Ovary (tissue), 9 donors: ENCODE measurements around the gene ZNF296. TPM values are rescaled to one million over a fixed set of nuclear protein-coding genes. Genes with fewer than 3 reads are reported as not detected.

Source experiments
- DNase-seq, 5 donors: peaks; one replicate each; pipeline ENCODE4 v3.0.0-alpha.2; 2019 to 2020
- H3K27ac ChIP-seq, 2 donors: fragments of 200-600 bp; one replicate each; pipeline versions ENCODE4 v1.5.1 to v1.8.0; 2019 to 2022
- H3K27me3 ChIP-seq: fragments of 200-600 bp; one replicate; pipeline ENCODE4 v1.8.0; 2022
- H3K36me3 ChIP-seq: fragments of 200-600 bp; sonication (generic); one replicate; pipeline ENCODE4 v1.5.1; 2019
- H3K4me1 ChIP-seq: one replicate; pipeline ENCODE4 v1.8.1; 2013; ENCODE audit warnings: mild to moderate bottlenecking, moderate library complexity; ENCODE audit not compliant: insufficient read depth
- H3K4me3 ChIP-seq: fragments of 200-600 bp; sonication (generic); one replicate; pipeline ENCODE4 v1.5.1; 2017
- H3K9me3 ChIP-seq, 2 donors: fragments of 200-600 bp in 1 of 2; sonication (generic) in 1 of 2; one replicate each; pipeline versions ENCODE4 v1.5.1 to v1.8.1; 2013 to 2019; ENCODE audit warnings: mild to moderate bottlenecking in 1 of 2, moderate library complexity in 1 of 2
- EP300 ChIP-seq: sonication (generic); formaldehyde crosslinking; IDR thresholded peaks from one replicate; pipeline ENCODE4 v1.6.1; 2017; ENCODE audit warnings: antibody characterized with exemption
- POLR2A ChIP-seq: fragments of 450-650 bp; IDR thresholded peaks from one replicate; pipeline ENCODE4 v1.6.1; 2017; ENCODE audit warnings: antibody characterized with exemption, mild to moderate bottlenecking, moderate library complexity
- WGBS, 3 donors: extraction: QIAGEN DNeasy Blood & Tissue Kit in 1 of 3; methylation state at CpG; one replicate each; pipeline versions ENCODE4 v1.1.5 to v1.1.7; 2013 to 2017; 5-methylcytosine and 5-hydroxymethylcytosine counted together
- intact Hi-C, 4 donors: fragments of 100-400 bp; cut with DNase I; formaldehyde crosslinking; loops; one replicate each; pipeline versions ENCODE4 v1.11.0 to v1.15.1; 2022 to 2023
- polyA plus RNA-seq, 2 donors: library from polyadenylated mRNA; stranded (reverse); fragments of 200-250 nt in 1 of 2; fragments of 350-450 nt in 1 of 2; fragmentation: Illumina TruSeq in 1 of 2; extraction: RNeasy Lipid Tissue Mini Kit (QIAGEN cat#74804) in 1 of 2; gene quantifications; one replicate each; pipeline ENCODE4 v1.2.3, GENCODE V29; 2013 to 2014
- small RNA-seq: library from RNA; depleted of rRNA; stranded (forward); fragments of <200 nt; gene quantifications from one replicate; pipeline ENCODE3, GENCODE V24; 2016
- total RNA-seq, 7 donors: library from RNA; depleted of rRNA in 2 of 7; stranded (reverse); fragments of >200 nt in 2 of 7; fragmentation: NEBNext Ultra II Directional in 3 of 7; extraction: Animal tissue kit (Norgen Biotek cat#: 25700) in 3 of 7; gene quantifications; one replicate each; pipeline versions ENCODE4 v1.1.0 to v1.2.4, GENCODE V29; 2016 to 2023
- TF ChIP-seq, protein P1 (sequence below), 3 donors: fragments of 450-650 bp in 2 of 3; fragments of 200-600 bp in 1 of 3; IDR thresholded peaks; one replicate each; pipeline versions ENCODE4 v1.5.1 to v1.8.0; 2016 to 2022; ENCODE audit warnings: antibody characterized with exemption in 3 of 3, mild to moderate bottlenecking in 1 of 3
- donor health status: DM: no; HTN: no; CAD: no; lungs with moderate emphysema.
- donor health status: DM: no; HTN: no; CAD: no.
- donor health status: Bipolar disorder and iron deficiency.
- donor health status: DM: yes; HTN: yes; CAD: no.
- donor health status: DM: no; HTN: no; CAD: no.
- donor health status: DM: yes; HTN: yes; CAD: no.

ZNF296 gene
- total and polyA plus RNA-seq, 9 donors: 0.24 to 2.4 (median 0.41) TPM; not detected in 1

DNA sequence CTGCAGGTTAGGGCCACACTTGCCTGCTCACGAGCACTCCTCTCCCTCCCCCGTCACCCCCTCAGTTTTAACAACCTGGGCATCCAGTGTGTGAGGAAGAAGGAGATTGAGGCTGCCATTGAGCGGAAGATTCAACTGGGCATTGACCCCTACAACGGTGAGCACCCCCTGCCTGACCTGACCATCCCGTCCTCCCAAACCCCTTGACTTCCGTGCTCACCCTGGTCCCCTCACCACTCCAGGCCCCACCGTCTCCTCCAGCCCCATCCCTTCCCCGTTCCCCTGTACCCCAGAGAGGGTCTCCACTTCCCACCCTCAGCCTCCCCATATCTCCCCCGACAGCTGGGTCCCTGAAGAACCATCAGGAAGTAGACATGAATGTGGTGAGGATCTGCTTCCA, 51.0 kb downstream of the ZNF296 start:
- DNase-seq: no peak
- no peak for TF ChIP-seq EP300
- no peak for TF ChIP-seq POLR2A
- TF ChIP-seq, protein P1, sequence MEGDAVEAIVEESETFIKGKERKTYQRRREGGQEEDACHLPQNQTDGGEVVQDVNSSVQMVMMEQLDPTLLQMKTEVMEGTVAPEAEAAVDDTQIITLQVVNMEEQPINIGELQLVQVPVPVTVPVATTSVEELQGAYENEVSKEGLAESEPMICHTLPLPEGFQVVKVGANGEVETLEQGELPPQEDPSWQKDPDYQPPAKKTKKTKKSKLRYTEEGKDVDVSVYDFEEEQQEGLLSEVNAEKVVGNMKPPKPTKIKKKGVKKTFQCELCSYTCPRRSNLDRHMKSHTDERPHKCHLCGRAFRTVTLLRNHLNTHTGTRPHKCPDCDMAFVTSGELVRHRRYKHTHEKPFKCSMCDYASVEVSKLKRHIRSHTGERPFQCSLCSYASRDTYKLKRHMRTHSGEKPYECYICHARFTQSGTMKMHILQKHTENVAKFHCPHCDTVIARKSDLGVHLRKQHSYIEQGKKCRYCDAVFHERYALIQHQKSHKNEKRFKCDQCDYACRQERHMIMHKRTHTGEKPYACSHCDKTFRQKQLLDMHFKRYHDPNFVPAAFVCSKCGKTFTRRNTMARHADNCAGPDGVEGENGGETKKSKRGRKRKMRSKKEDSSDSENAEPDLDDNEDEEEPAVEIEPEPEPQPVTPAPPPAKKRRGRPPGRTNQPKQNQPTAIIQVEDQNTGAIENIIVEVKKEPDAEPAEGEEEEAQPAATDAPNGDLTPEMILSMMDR (IDR thresholded peaks at IDR 0.05): no peak
- H3K27ac ChIP-seq: no peak overlapping the region
- no peaks in the 10 kb centered on the region for H3K9me3 ChIP-seq
- H3K4me1 ChIP-seq: no peaks in the 10 kb centered on the region
- H3K36me3 ChIP-seq: no peaks in the 10 kb centered on the region
- no peak overlapping the region for H3K4me3 ChIP-seq
- H3K27me3 ChIP-seq: no peaks in the 10 kb centered on the region
- intact Hi-C loops: no loop called here
- 94 to 95% (median 95%) methylated on average over 9 of the region's 9 CpGs for WGBS, 3 donors

DNA sequence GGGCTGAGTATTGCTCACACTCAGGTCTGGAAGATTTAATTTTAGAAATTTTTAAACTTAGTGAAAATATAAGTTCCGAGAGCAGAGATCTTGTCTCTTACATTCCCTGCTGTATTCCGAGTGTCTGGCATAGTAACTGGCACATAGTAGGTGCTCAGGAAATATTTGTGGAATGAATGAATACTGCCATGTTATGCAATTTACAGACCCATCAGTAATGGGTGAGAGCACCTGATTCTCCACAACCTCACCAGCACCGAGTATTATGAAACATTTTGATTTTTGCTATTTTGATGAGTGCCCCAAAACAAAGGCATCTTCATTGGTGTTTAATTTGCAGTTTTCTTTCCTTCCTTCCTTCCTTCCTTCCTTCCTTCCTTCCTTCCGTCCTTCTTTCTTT, 53.2 kb downstream of the ZNF296 start:
- no peaks in the 10 kb centered on the region for H3K36me3 ChIP-seq
- H3K4me1 ChIP-seq: no peaks in the 10 kb centered on the region
- TF ChIP-seq EP300 (no peak), POLR2A (no peak)
- TF ChIP-seq, protein P1 (IDR thresholded peaks at IDR 0.05): no peak
- H3K9me3 ChIP-seq: no peaks in the 10 kb centered on the region
- 88 to 99% (median 93%) methylated on average over 4 of the region's 4 CpGs for WGBS, 3 donors
- H3K4me3 ChIP-seq: no peak overlapping the region
- no peak overlapping the region for H3K27ac ChIP-seq
- no peak for DNase-seq
- intact Hi-C loops: no loop called here
- H3K27me3 ChIP-seq: no peaks in the 10 kb centered on the region

DNA sequence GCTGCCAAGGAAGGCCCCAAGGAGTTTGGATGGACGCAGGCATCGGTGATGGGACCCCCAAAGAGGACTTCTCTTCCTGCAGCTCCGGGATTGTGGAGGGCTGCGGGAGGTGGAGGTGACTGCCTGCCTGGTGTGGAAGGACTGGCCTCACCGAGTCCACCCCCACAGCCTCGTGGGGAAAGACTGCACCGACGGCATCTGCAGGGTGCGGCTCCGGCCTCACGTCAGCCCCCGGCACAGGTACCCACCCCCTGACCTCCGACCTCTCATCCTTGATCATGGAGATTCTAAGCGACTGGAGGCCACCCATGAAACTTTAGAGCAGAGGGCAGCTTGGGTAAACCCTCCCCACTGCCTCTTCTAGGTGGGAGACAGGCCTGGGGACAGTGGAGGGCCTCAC, 54.3 kb downstream of the ZNF296 start:
- Histone ChIP-seq H3K4me1 (no peaks in the 10 kb centered on the region), H3K4me3 (no peak overlapping the region), H3K27ac (no peak overlapping the region), H3K27me3 (no peaks in the 10 kb centered on the region), H3K9me3 (no peaks in the 10 kb centered on the region), H3K36me3 (no peaks in the 10 kb centered on the region)
- TF ChIP-seq POLR2A: no peak
- no peak for TF ChIP-seq EP300
- TF ChIP-seq, protein P1 (IDR thresholded peaks at IDR 0.05): no peak
- intact Hi-C loops: no loop called here
- no peak for DNase-seq
- 73 to 83% (median 77%) methylated on average over 14 of the region's 14 CpGs for WGBS, 3 donors

Small RNAs within 50 kb of the gene (small RNA-seq; reads per million reads assigned to genes)
- not detected for gene RNU6-611P

Other genes starting within 250 kb of the ZNF296 start
- 100 to 1,000 TPM in 1 of 7 donors, 10 to 100 TPM in 6; 37.8 to 185 (median 71.8) TPM for gene NECTIN2, start 230.2 kb downstream of the ZNF296 start, total RNA-seq
- gene NECTIN2, start 230.2 kb downstream of the ZNF296 start, polyA plus RNA-seq: 10 to 100 TPM; 40.3 to 76.3 TPM
- 10 to 100 TPM; 23.5 to 63.9 (median 43.7) TPM for gene TOMM40, start 185.2 kb downstream of the ZNF296 start, total RNA-seq
- gene TOMM40, start 185.2 kb downstream of the ZNF296 start, polyA plus RNA-seq: 10 to 100 TPM; 11.1 to 23.1 TPM
- 100 to 1,000 TPM; 138 to 799 (median 455) TPM for gene APOE, start 170.7 kb downstream of the ZNF296 start, total RNA-seq
- gene APOE, start 170.7 kb downstream of the ZNF296 start, polyA plus RNA-seq: 100 to 1,000 TPM; 124 to 934 TPM
- 100 to 1,000 TPM in 1 of 7 donors, 10 to 100 TPM in 6; 14.4 to 104 (median 45.0) TPM for gene APOC1, start 161.9 kb downstream of the ZNF296 start, total RNA-seq
- gene APOC1, start 161.9 kb downstream of the ZNF296 start, polyA plus RNA-seq: 100 to 1,000 TPM in 1 of 2 donors, 10 to 100 TPM in 1; 96.5 to 625 TPM
- under 1 TPM in 1 of 7 donors, not detected in 6; 0.57 TPM for gene APOC4, start 134.2 kb downstream of the ZNF296 start, total RNA-seq
- gene APOC4, start 134.2 kb downstream of the ZNF296 start, polyA plus RNA-seq: not detected
- gene APOC2, start 130.4 kb downstream of the ZNF296 start, total RNA-seq: 1 to 10 TPM in 2 of 7 donors, under 1 TPM in 1, not detected in 4; 0.32 to 1.6 (median 1.1) TPM
- gene APOC2, start 130.4 kb downstream of the ZNF296 start, polyA plus RNA-seq: 1 to 10 TPM in 1 of 2 donors, under 1 TPM in 1; 0.34 to 5.5 TPM
- 100 to 1,000 TPM in 1 of 7 donors, 10 to 100 TPM in 6; 36.4 to 103 (median 82.0) TPM for gene CLPTM1, start 121.1 kb downstream of the ZNF296 start, total RNA-seq
- gene CLPTM1, start 121.1 kb downstream of the ZNF296 start, polyA plus RNA-seq: 10 to 100 TPM; 68.8 to 71.6 TPM
- gene RELB, start 75.0 kb downstream of the ZNF296 start, total RNA-seq: 10 to 100 TPM in 5 of 7 donors, 1 to 10 TPM in 2; 5.4 to 23.2 (median 10.4) TPM
- 1 to 10 TPM; 3.0 to 7.1 TPM for gene RELB, start 75.0 kb downstream of the ZNF296 start, polyA plus RNA-seq
- gene CLASRP, start 37.4 kb downstream of the ZNF296 start, total RNA-seq: 100 to 1,000 TPM in 2 of 7 donors, 10 to 100 TPM in 5; 52.3 to 113 (median 80.3) TPM
- 10 to 100 TPM; 29.5 to 82.1 TPM for gene CLASRP, start 37.4 kb downstream of the ZNF296 start, polyA plus RNA-seq
- gene GEMIN7, start 2.8 kb upstream of the ZNF296 start, total RNA-seq: 10 to 100 TPM; 10.4 to 16.0 (median 12.1) TPM
- 10 to 100 TPM in 1 of 2 donors, 1 to 10 TPM in 1; 9.7 to 11.7 TPM for gene GEMIN7, start 2.8 kb upstream of the ZNF296 start, polyA plus RNA-seq
- 10 to 100 TPM; 18.5 to 28.4 (median 23.1) TPM for gene PPP1R37, start 16.7 kb upstream of the ZNF296 start, total RNA-seq
- gene PPP1R37, start 16.7 kb upstream of the ZNF296 start, polyA plus RNA-seq: 10 to 100 TPM in 1 of 2 donors, 1 to 10 TPM in 1; 5.5 to 19.5 TPM
- gene NKPD1, start 84.5 kb upstream of the ZNF296 start, total RNA-seq: under 1 TPM; 0.15 to 0.57 (median 0.20) TPM
- under 1 TPM in 1 of 2 donors, not detected in 1; 0.11 TPM for gene NKPD1, start 84.5 kb upstream of the ZNF296 start, polyA plus RNA-seq
- gene TRAPPC6A, start 101.8 kb upstream of the ZNF296 start, total RNA-seq: 10 to 100 TPM; 14.2 to 32.9 (median 23.4) TPM
- gene TRAPPC6A, start 101.8 kb upstream of the ZNF296 start, polyA plus RNA-seq: 10 to 100 TPM in 1 of 2 donors, 1 to 10 TPM in 1; 1.8 to 33.7 TPM
- gene BLOC1S3, start 102.3 kb upstream of the ZNF296 start, total RNA-seq: 10 to 100 TPM in 4 of 7 donors, 1 to 10 TPM in 3; 4.1 to 12.6 (median 11.9) TPM
- gene BLOC1S3, start 102.3 kb upstream of the ZNF296 start, polyA plus RNA-seq: 10 to 100 TPM in 1 of 2 donors, 1 to 10 TPM in 1; 5.2 to 11.3 TPM
- gene EXOC3L2, start 168.9 kb upstream of the ZNF296 start, total RNA-seq: 1 to 10 TPM in 5 of 7 donors, under 1 TPM in 1, not detected in 1; 0.80 to 3.2 (median 1.4) TPM
- gene EXOC3L2, start 168.9 kb upstream of the ZNF296 start, polyA plus RNA-seq: 1 to 10 TPM in 1 of 2 donors, under 1 TPM in 1; 0.63 to 1.4 TPM
- 10 to 100 TPM; 14.2 to 53.3 (median 43.1) TPM for gene MARK4, start 174.8 kb upstream of the ZNF296 start, total RNA-seq
- 10 to 100 TPM; 24.6 to 51.5 TPM for gene MARK4, start 174.8 kb upstream of the ZNF296 start, polyA plus RNA-seq
- gene CKM, start 246.4 kb upstream of the ZNF296 start, total RNA-seq: under 1 TPM in 3 of 7 donors, not detected in 4; 0.55 to 0.85 (median 0.78) TPM
- under 1 TPM; 0.10 to 0.52 TPM for gene CKM, start 246.4 kb upstream of the ZNF296 start, polyA plus RNA-seq